ENCODE data around the gene GLI3. TPM values are rescaled to one million over a fixed set of nuclear protein-coding genes. Genes with fewer than 3 reads are reported as not detected.

The GLI3 gene
- total RNA-seq, 1 experiment from 2014 or later, result 45.0 TPM

DNA sequence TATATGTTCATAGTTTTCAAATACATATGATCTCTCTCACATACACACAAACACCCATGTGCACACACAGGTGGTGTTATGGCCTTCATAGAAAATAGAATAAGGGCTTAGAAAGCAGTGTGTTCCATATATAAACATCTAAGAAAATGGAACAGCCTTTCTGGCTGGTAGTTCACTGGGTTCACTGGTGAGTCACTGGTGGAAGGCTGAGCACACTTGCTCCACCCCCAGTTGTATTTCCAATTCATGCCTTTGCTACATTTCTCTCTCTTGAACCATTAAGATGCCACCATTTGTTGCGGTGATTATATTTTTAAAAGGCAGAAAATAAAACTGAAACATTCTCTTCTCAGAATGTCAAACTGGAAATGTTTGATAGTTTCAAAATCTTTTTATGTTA lies 252.1 kb downstream of the GLI3 start:
- Histone ChIP-seq H3K79me2 (ENCODE audit: insufficient read depth, low read length) (no peaks in the 10 kb centered on the region), H2AFZ (ENCODE audit: low read length) (no peak overlapping the region), H3K18ac (ENCODE audit: insufficient read length, low read depth, low read length) (no peak overlapping the region), H2BK12ac (ENCODE audit: insufficient read length, low read depth, low read length) (no peak overlapping the region), H3K56ac (ENCODE audit: insufficient read length, low read depth, low read length) (no peak overlapping the region), H2BK120ac (ENCODE audit: low read depth, low read length, poor library complexity, severe bottlenecking) (no peak overlapping the region), H3K27me3 (ENCODE audit: insufficient read depth, low read length) (no peaks in the 10 kb centered on the region), H3K4me2 (ENCODE audit: insufficient read depth, insufficient read length, low read length) (no peak overlapping the region), H4K8ac (replicated peaks; ENCODE audit: insufficient read length, low read depth, low read length) (no peak overlapping the region), H3K4ac (ENCODE audit: low read depth, low read length) (no peak overlapping the region), H3K23ac (ENCODE audit: insufficient read length, low read depth, low read length) (no peak overlapping the region), H3K27ac (ENCODE audit: insufficient read length, low read depth, low read length) (no peak overlapping the region), H3K14ac (ENCODE audit: insufficient read depth, low read length) (no peak overlapping the region), H4K5ac (ENCODE audit: insufficient read length, low read depth, low read length) (no peak overlapping the region), H3K9ac (ENCODE audit: extremely low read depth, insufficient read length, low read length) (no peak overlapping the region), H4K20me1 (ENCODE audit: control insufficient read depth, insufficient read depth, insufficient read length) (no peaks in the 10 kb centered on the region), H4K91ac (ENCODE audit: insufficient read length, low read depth, low read length) (no peak overlapping the region), H3K23me2 (ENCODE audit: insufficient read length, low read depth, low read length, poor library complexity, severe bottlenecking) (no peaks in the 10 kb centered on the region), H3K4me1 (ENCODE audit: insufficient read depth, low read length) (no peaks in the 10 kb centered on the region), H2BK15ac (ENCODE audit: low read depth, low read length) (no peak overlapping the region), H2AK5ac (ENCODE audit: insufficient read length, low read length) (no peak overlapping the region), H2BK5ac (ENCODE audit: insufficient read length, low read length) (no peak overlapping the region), H3T11ph (ENCODE audit: low read length) (no peak overlapping the region), H3K79me1 (ENCODE audit: insufficient read depth, low read depth, low read length, poor library complexity, severe bottlenecking) (no peaks in the 10 kb centered on the region), H2BK20ac (ENCODE audit: low read depth, low read length, poor library complexity, severe bottlenecking) (no peak overlapping the region), H3K9me3 (ENCODE audit: control insufficient read depth, low read depth, low read length) (no peaks in the 10 kb centered on the region)
- Mint-ChIP-seq H3K4me3 (no peak overlapping the region), H3K9me3 (no peaks in the 10 kb centered on the region; a peak in 1 of 5 replicates), H3K36me3 (ENCODE audit: insufficient read depth in 1 of 3, low read depth in 3 of 3) (peaks cover 0 to 2% (median 0%) of the 10 kb centered on the region in 3 experiments; a peak in 1 of 7 replicates), H3K27ac (no peak overlapping the region), H3K27me3 (ENCODE audit: low read depth) (no peaks in the 10 kb centered on the region), H3K4me1 (peaks cover 8 to 10% of the 10 kb centered on the region in 2 experiments)
- WGBS (ENCODE audit: extremely low coverage, insufficient read length, low lambda C conversion rate), result no CpG with 5 or more reads among the region's 1 CpG
- TF ChIP-seq CTCF (conservative IDR thresholded peaks at IDR 0.05), result no peak
- DNase-seq, result no peak
